GM19324 (cell line): ENCODE results near the gene TRIOBP.
"Not testable (repeated sequence)": the region's sequence is repeated elsewhere in the genome, so short reads cannot be mapped to it uniquely, and the experiment has no call there.

Experiments used
- ATAC-seq: cut with Tn5 transposase; IDR thresholded peaks from one replicate; pipeline ENCODE4 v1.9.1; 2021; ENCODE audit warnings: mild to moderate bottlenecking, moderate library complexity; ENCODE audit not compliant: unreplicated experiment, low FRiP score

TRIOBP gene

GRCh38 chr22:37690901-37691504, 5.8 kb upstream of the TRIOBP start:
- no peak for ATAC-seq

DNA sequence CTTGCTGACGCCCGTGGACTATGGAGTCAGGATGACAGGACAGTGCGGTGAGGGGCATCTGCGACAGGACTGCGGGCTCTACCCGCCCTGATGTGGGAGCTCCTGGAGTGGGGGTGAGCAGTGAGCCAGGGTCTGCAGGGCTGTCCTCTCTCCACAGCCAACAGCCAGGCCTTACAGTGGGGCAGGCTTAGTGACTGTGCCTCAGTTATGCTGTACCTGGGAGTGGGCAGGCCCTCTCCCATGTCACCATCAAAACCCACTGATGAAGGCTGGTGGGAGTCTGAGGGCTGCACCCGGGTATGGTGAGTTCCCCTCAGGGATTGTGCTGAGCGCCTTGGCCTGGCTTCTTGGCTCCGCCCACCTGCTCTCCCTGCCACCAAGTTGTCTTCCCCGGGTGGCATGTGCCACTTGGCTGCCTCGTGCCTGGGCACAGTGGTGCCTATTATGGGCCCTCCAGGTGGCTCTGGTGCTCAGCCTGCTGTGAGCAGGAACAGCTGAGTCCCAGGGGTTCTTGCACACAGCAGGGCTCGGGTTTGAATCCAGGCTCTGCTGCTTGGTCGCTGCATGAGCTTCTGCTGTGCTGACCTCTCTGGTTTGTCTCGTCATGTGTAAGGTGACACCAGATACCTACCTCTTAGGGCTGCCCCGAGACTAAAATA, 4.1 kb upstream of the TRIOBP start:
- no peak for ATAC-seq

DNA sequence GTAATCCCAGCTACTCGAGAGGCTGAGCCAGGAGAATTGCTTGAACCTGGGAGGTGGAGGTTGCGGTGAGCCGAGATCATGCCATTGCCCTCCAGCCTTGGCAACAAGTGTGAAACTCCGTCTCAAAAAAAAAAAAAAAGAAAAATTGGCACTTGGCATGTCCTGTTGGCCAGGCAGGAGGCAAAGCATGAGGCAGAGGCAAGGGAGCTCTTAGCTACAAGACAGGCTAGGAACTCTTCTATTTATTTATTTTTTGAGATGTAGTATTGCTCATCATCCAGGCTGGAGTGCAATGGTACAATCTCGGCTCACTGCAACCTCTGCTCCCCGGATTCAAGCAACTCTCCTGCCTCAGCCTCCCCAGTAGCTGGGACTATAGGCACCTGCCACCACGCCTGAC, 2.7 kb upstream of the TRIOBP start:
- not testable (repeated sequence) for ATAC-seq

DNA sequence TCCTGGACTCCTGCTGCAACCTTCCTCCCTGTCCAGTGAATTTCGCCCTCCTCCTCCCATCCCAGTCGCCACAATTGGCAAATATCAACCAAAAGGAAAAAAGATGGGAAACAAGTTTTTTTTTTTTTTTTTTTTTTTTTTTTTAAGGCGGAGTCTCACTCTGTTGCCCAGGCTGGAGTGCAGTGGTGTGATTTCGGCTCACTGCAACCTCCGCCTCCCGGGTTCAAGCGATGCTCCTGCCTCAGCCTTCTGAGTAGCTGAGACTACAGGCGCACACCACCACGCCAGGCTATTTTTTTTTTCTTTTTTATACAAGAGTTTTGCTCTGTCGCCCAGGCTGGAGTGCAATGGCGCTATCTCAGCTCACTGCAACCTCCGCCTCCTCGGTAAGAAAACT, 590 bp upstream of the TRIOBP start:
- not testable (repeated sequence) for ATAC-seq

GRCh38 chr22:37697538-37697835, 639 bp downstream of the TRIOBP start:
- ATAC-seq = no peak

GRCh38 chr22:37701141-37701786, 4.4 kb downstream of the TRIOBP start:
- ATAC-seq = no peak

GRCh38 chr22:37703906-37704305, 7.1 kb downstream of the TRIOBP start:
- ATAC-seq = no peak

DNA sequence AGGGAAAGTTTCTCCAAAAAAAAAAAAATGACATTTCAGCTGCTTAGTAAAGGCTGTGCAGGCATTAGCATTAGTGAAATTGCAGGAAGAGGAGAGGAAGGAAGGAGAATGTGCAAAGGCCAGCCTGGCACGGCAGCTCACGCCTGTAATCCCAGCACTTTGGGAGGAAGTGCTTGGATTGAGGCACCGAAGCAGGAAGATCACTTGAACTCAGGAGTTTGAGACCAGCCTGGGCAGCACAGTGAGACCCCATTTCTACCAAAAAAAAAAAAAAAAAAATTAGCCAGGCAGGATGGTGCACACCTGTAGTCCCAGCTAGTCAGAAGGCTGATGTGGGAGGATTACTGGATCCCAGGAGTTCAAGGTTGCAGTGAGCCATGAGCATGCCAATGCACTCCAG, 7.8 kb downstream of the TRIOBP start:
- no peak for ATAC-seq

GRCh38 chr22:37705205-37705604, 8.4 kb downstream of the TRIOBP start:
- no peak for ATAC-seq

GRCh38 chr22:37708580-37709444, 12.0 kb downstream of the TRIOBP start:
- no peak for ATAC-seq

DNA sequence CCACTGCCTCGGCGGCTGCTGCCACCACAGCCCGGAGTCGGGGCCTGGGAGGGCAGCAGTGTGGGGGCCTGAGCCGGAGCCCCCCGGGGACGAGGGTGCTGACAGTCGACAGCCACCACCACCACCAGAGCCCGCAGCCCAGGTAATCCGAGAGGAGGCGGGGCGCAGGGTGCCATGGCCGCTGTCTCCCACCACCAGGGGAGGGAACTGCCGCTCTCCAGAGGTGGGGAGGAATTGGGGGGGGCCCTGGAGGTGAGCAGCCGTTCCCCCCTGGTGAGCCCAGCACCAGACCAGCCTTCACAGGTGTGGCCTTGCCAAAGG, 12.6 kb downstream of the TRIOBP start:
- no peak for ATAC-seq

DNA sequence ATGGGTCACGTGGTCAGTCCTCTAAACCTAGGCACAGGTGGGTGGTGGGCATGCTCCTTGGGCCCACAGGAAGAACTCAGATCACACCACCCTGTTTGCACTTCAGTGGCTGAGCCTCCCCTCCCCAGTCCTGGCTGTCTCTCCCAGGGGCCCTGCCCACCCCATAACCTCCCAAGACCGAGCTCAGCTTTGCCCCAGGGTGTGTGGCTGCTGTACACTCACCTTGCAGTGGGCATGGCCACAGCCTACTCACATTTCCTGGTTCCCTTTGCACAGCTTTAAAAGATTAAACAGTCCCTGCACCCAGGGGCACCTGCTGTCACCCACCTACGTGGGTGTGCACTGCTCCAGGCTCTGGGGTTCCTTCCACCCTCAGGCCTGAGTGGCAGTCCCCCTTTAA, 13.8 kb downstream of the TRIOBP start:
- ATAC-seq = no peak

DNA sequence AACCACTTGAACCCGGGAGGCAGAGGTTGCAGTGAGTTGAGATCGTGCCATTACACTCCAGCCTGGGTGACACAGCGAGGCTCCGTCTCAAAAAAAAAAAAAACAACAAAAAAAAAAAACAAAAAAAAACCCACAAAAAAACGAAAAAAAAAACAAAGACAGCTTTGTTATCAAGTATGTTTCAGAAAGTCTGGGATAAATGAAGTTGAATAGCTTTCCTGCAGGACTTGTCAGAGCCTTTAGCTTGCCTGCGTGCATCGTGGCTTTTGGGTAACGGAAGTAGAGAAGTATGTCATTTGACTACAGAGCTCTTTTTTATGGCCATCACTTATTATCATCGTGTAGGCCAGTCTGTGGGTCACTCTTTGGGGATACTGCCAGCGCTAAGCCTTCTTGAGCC, 14.6 kb downstream of the TRIOBP start:
- no peak for ATAC-seq

- no peak for ATAC-seq
Measured at GRCh38 chr22:37713761-37714160, 16.9 kb downstream of the TRIOBP start.

- ATAC-seq = no peak
Measured at GRCh38 chr22:37714634-37715033, 17.8 kb downstream of the TRIOBP start.

DNA sequence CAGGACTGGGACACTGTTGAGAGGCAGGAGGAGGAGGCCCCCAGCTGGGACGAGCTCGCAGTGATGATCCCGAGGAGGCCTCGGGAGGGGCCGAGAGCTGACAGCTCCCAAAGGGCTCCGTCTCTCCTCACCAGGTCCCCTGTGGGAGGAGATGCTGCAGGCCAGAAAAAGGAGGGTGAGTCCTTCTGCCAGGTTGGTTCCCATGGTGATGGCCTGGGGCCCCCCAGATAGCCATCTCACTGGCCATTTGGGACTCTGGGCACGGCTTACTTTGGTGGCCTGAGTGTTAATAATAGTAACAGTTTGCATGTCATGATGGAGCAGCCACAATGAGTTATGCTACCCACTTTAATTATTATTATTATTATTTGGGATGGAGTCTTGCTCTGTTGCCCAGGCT, 18.9 kb downstream of the TRIOBP start:
- no peak for ATAC-seq

GRCh38 chr22:37716708-37717107, 19.9 kb downstream of the TRIOBP start:
- no peak for ATAC-seq

GRCh38 chr22:37717235-37717634, 20.4 kb downstream of the TRIOBP start:
- ATAC-seq = not testable (repeated sequence)

DNA sequence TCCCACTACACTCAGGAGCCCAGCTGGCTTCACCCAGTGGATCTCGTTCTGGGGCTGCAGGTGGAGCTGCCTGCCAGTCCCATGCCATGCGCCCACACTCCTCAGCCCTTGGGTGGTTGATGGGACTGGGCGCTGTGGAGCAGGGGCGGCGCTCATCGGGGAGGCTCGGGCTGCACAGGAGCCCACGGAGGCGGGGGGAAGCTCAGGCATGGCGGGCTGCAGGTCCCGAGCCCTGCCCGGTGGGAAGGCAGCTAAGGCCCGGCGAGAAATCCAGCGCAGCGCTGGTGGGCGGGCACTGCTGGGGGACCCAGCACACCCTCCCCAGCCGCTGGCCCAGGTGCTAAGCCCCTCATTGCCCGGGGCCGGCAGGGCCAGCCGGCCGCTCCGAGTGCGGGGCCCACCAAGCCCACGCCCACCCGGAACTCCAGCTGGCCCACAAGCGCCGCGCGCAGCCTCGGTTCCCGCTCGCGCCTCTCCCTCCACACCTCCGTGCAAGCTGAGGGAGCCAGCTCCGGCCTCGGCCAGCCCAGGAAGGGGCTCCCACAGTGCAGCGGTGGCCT, 21.0 kb downstream of the TRIOBP start:
- not testable (repeated sequence) for ATAC-seq

GRCh38 chr22:37725551-37726240, 28.8 kb downstream of the TRIOBP start:
- ATAC-seq = no peak
